Stomach (tissue), 4 donors: Measurements from ENCODE around the gene PKP1.

ENCODE experiments used
- CTCF ChIP-seq, 7 experiments: fragments of 450-650 bp in 4 of 7; fragments of 200-600 bp in 3 of 7; sonication (generic) in 3 of 7; IDR thresholded peaks; one replicate each; pipeline ENCODE4 v1.5.1; 2016 to 2019; ENCODE audit warnings: antibody characterized with exemption in 7 of 7, control low read depth in 2 of 7, mild to moderate bottlenecking in 1 of 7
- POLR2AphosphoS5 ChIP-seq, 3 donors: sonication (generic); formaldehyde crosslinking; IDR thresholded peaks; one replicate each; pipeline ENCODE4 v1.6.1; 2016; ENCODE audit warnings: antibody characterized with exemption in 3 of 3

- TF ChIP-seq CTCF (IDR thresholded peaks at IDR 0.05): no peak
- no peak for TF ChIP-seq POLR2AphosphoS5 (IDR thresholded peaks at IDR 0.05)
These were observed 39.6 kb downstream of the PKP1 start for GRCh38 chr1:201322653-201323510.
